ENCODE measurements around the gene KDM1B.
A peak's percentile ranks its signal among the peaks of the same experiment; 100 is the strongest.

Gene KDM1B

GRCh38 chr6:18259675-18260447 lies 104.6 kb downstream of the KDM1B start:
- Histone ChIP-seq H3K36me3 (peaks cover 86% of the 10 kb centered on the region), H3K27me3 (ENCODE audit: insufficient read depth, low read depth, severe bottlenecking) (no peaks in the 10 kb centered on the region), H3K27ac (no peak overlapping the region), H3K9me3 (ENCODE audit: severe bottlenecking) (no peaks in the 10 kb centered on the region), H3K4me3 (ENCODE audit: low read depth, low read length) (no peak overlapping the region)
- no peak for DNase-seq
- no peak for TF ChIP-seq CTCF (IDR thresholded peaks at IDR 0.05; ENCODE audit: low read depth, low read length)

GRCh38 chr6:18260448-18261106 lies 105.4 kb downstream of the KDM1B start:
- Histone ChIP-seq H3K4me3 (ENCODE audit: low read depth, low read length) (peak overlapping the region; percentile 99), H3K27ac (peak overlapping the region; percentile 25), H3K9me3 (ENCODE audit: severe bottlenecking) (peaks cover 2% of the 10 kb centered on the region), H3K36me3 (peaks cover 79% of the 10 kb centered on the region), H3K27me3 (ENCODE audit: insufficient read depth, low read depth, severe bottlenecking) (no peaks in the 10 kb centered on the region)
- no peak for TF ChIP-seq CTCF (IDR thresholded peaks at IDR 0.05; ENCODE audit: low read depth, low read length)
- no peak for DNase-seq

GRCh38 chr6:18261877-18262276 lies 106.7 kb downstream of the KDM1B start:
- Histone ChIP-seq H3K4me3 (ENCODE audit: low read depth, low read length) (peak overlapping the region; percentile 99), H3K27ac (peak overlapping the region; percentile 100), H3K27me3 (ENCODE audit: insufficient read depth, low read depth, severe bottlenecking) (no peaks in the 10 kb centered on the region), H3K9me3 (ENCODE audit: severe bottlenecking) (peaks cover 8% of the 10 kb centered on the region), H3K36me3 (peaks cover 66% of the 10 kb centered on the region)
- TF ChIP-seq CTCF (IDR thresholded peaks at IDR 0.05; ENCODE audit: low read depth, low read length), result no peak
- peak; percentile 81 for DNase-seq

GRCh38 chr6:18262702-18263417 lies 107.6 kb downstream of the KDM1B start:
- Histone ChIP-seq H3K4me3 (ENCODE audit: low read depth, low read length) (peak overlapping the region; percentile 99), H3K27me3 (ENCODE audit: insufficient read depth, low read depth, severe bottlenecking) (no peaks in the 10 kb centered on the region), H3K9me3 (ENCODE audit: severe bottlenecking) (peaks cover 8% of the 10 kb centered on the region), H3K27ac (peak overlapping the region; percentile 100), H3K36me3 (peaks cover 56% of the 10 kb centered on the region)
- TF ChIP-seq CTCF (IDR thresholded peaks at IDR 0.05; ENCODE audit: low read depth, low read length), result no peak
- no peak for DNase-seq

- peak overlapping the region; percentile 100 for H3K27ac ChIP-seq
- H3K4me3 ChIP-seq (ENCODE audit: low read depth, low read length), result peak overlapping the region; percentile 99
- no peak for DNase-seq
- 0 out of 2 replicates have a peak, but pooled peaks have one; percentile 0 for TF ChIP-seq CTCF (IDR thresholded peaks at IDR 0.05; ENCODE audit: low read depth, low read length)
- H3K9me3 ChIP-seq (ENCODE audit: severe bottlenecking), result peaks cover 8% of the 10 kb centered on the region
- H3K27me3 ChIP-seq (ENCODE audit: insufficient read depth, low read depth, severe bottlenecking), result no peaks in the 10 kb centered on the region
- peaks cover 49% of the 10 kb centered on the region for H3K36me3 ChIP-seq
Measured at GRCh38 chr6:18263418-18264218, 108.4 kb downstream of the KDM1B start.
